ENCODE data around the gene SCAMP4. TPM values are rescaled to one million over a fixed set of nuclear protein-coding genes. Genes with fewer than 3 reads are reported as not detected.

Gene SCAMP4
- total and polyA plus RNA-seq, 2 of the 13 experiments (the other 11 are each of a cell fraction or from before 2014, with no cell fraction given) = 10.7 to 13.7 TPM

GRCh38 chr19:1875646-1876495, 29.3 kb upstream of the SCAMP4 start (continued):
- TF ChIP-seq ZBTB4 (CRISPR knock-in tag; IDR thresholded peaks at IDR 0.05; ENCODE audit: borderline replicate concordance) (peak; percentile 91; the same call in 1 of the 2 replicates), NFIC (IDR thresholded peaks at IDR 0.05; ENCODE audit: low read length) (no peak), ZNF672 (CRISPR knock-in tag; IDR thresholded peaks at IDR 0.05) (no peak; the same call in 1 of the 2 replicates), ZFP62 (CRISPR knock-in tag; IDR thresholded peaks at IDR 0.05) (no peak), TEF (CRISPR knock-in tag; IDR thresholded peaks at IDR 0.05) (no peak), ATF3 (CRISPR knock-in tag; IDR thresholded peaks at IDR 0.05) (no peak), ZNF879 (CRISPR knock-in tag; IDR thresholded peaks at IDR 0.05) (peak; percentile 79; the same call in 1 of the 2 replicates), ZNF558 (CRISPR knock-in tag; IDR thresholded peaks at IDR 0.05; ENCODE audit: borderline replicate concordance) (0 out of 2 replicates have a peak, but pooled peaks have one; percentile 36), ZNF709 (CRISPR knock-in tag; IDR thresholded peaks at IDR 0.05) (peak; percentile 69; the same call in 1 of the 2 replicates), TMF1 (CRISPR knock-in tag; IDR thresholded peaks at IDR 0.05; ENCODE audit: low read depth) (peak; percentile 56; the same call in 1 of the 2 replicates), ZBTB10 (CRISPR knock-in tag; IDR thresholded peaks at IDR 0.05; ENCODE audit: borderline replicate concordance) (no peak), ATF1 (CRISPR knock-in tag; IDR thresholded peaks at IDR 0.05) (no peak), RFX1 (IDR thresholded peaks at IDR 0.05) (no peak)
- TF ChIP-seq, protein P1, sequence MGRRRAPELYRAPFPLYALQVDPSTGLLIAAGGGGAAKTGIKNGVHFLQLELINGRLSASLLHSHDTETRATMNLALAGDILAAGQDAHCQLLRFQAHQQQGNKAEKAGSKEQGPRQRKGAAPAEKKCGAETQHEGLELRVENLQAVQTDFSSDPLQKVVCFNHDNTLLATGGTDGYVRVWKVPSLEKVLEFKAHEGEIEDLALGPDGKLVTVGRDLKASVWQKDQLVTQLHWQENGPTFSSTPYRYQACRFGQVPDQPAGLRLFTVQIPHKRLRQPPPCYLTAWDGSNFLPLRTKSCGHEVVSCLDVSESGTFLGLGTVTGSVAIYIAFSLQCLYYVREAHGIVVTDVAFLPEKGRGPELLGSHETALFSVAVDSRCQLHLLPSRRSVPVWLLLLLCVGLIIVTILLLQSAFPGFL (CRISPR knock-in tag; IDR thresholded peaks at IDR 0.05) = no peak
- TF ChIP-seq, protein P2, sequence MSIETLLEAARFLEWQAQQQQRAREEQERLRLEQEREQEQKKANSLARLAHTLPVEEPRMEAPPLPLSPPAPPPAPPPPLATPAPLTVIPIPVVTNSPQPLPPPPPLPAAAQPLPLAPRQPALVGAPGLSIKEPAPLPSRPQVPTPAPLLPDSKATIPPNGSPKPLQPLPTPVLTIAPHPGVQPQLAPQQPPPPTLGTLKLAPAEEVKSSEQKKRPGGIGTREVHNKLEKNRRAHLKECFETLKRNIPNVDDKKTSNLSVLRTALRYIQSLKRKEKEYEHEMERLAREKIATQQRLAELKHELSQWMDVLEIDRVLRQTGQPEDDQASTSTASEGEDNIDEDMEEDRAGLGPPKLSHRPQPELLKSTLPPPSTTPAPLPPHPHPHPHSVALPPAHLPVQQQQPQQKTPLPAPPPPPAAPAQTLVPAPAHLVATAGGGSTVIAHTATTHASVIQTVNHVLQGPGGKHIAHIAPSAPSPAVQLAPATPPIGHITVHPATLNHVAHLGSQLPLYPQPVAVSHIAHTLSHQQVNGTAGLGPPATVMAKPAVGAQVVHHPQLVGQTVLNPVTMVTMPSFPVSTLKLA (IDR thresholded peaks at IDR 0.05) = peak; percentile 84
- TF ChIP-seq, protein P3, sequence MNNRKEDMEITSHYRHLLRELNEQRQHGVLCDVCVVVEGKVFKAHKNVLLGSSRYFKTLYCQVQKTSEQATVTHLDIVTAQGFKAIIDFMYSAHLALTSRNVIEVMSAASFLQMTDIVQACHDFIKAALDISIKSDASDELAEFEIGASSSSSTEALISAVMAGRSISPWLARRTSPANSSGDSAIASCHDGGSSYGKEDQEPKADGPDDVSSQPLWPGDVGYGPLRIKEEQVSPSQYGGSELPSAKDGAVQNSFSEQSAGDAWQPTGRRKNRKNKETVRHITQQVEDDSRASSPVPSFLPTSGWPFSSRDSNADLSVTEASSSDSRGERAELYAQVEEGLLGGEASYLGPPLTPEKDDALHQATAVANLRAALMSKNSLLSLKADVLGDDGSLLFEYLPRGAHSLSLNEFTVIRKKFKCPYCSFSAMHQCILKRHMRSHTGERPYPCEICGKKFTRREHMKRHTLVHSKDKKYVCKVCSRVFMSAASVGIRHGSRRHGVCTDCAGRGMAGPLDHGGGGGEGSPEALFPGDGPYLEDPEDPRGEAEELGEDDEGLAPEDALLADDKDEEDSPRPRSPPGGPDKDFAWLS (CRISPR knock-in tag; IDR thresholded peaks at IDR 0.05; ENCODE audit: borderline replicate concordance) = peak; percentile 20; the same call in 1 of the 2 replicates

All from HepG2 (cell line).